ENCODE results near the gene DVL1. TPM values are rescaled to one million over a fixed set of nuclear protein-coding genes. Genes with fewer than 3 reads are reported as not detected.

DVL1 gene
- total RNA-seq, 1 experiment from 2014 or later = 83.9 TPM

DNA sequence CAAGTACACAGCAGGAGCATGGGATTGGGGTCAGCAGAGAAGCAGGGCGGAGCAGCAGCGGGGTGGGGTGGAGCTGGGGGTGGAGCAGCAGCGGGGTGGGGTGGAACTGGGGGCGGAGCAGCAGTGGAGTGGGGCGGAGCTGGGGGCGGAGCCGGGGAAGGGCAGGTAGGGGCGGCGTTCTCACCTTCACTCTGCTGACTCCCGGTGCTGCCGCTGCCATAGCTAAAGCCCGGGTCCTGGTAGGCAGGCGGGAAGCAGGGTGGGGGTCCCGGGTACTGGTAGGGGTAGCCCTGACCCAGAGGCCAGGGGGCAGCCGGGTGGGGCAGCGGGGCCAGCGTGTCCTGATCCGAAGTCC, 11.4 kb downstream of the DVL1 start:
- Mint-ChIP-seq H3K27me3 (ENCODE audit: unreplicated experiment) (no peaks in the 10 kb centered on the region), H3K4me3 (ENCODE audit: low read depth, unreplicated experiment) (no peak overlapping the region), H3K27ac (ENCODE audit: unreplicated experiment) (no peak overlapping the region), H3K4me1 (ENCODE audit: low read depth, unreplicated experiment) (peaks cover 4% of the 10 kb centered on the region), H3K9me3 (ENCODE audit: low read depth, unreplicated experiment) (no peaks in the 10 kb centered on the region), H3K36me3 (ENCODE audit: insufficient read depth, unreplicated experiment) (peaks cover 54% of the 10 kb centered on the region)
- CTCF ChIA-PET = no interaction called here
- no TSS peak for BruUV-seq (replicated peaks)
- intact Hi-C loops (cut with micrococcal nuclease; ENCODE audit: unreplicated experiment) = no loop called here
- TF ChIP-seq CTCF (IDR thresholded peaks at IDR 0.05; ENCODE audit: unreplicated experiment) = no peak
- no peak for DNase-seq

DNA sequence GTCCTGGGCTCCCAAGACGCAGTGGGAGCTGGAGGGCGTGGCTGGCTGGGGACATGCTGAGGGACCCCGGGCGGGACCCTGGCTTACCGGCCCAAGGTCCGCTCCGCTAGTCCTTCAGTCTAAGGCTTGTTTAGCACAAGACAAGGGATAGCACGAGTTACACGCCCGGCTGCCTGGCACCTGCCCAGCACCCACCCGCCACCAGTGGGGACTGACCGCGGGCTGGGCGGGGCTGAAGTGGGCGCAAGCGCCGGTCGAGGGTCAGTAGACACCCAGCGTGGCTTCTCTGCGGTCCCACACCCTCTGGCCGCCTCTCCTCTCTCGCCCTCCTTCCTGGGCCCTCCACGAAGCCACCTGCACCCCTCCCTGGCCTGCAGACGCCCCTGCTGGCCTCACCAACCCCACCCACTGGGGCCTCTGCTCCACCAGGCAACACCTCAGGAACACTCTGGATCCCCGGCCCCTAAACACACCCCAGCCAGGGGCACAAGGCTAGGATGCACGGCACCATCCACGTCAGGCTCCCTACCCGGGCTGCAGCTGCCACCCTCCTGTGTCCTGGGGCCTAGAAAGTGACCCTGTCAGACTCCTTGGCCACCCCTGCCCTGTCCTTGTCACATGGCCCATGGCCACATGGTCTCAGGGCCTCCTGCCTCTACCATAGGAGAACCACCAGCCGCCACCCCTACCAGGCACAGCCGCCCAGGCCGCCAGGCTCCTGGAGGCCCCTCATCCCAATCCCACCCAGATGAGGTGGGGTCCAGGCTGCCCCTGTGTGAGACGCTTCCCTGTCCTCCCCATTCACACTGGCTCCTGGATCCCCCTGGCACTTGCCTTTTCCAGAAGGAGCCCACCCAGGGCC, 12.1 kb downstream of the DVL1 start:
- no peak for TF ChIP-seq CTCF (IDR thresholded peaks at IDR 0.05; ENCODE audit: unreplicated experiment)
- Mint-ChIP-seq H3K27me3 (ENCODE audit: unreplicated experiment) (no peaks in the 10 kb centered on the region), H3K4me3 (ENCODE audit: low read depth, unreplicated experiment) (no peak overlapping the region), H3K9me3 (ENCODE audit: low read depth, unreplicated experiment) (no peaks in the 10 kb centered on the region), H3K27ac (ENCODE audit: unreplicated experiment) (no peak overlapping the region), H3K4me1 (ENCODE audit: low read depth, unreplicated experiment) (no peaks in the 10 kb centered on the region), H3K36me3 (ENCODE audit: insufficient read depth, unreplicated experiment) (peaks cover 60% of the 10 kb centered on the region)
- intact Hi-C loops (cut with micrococcal nuclease; ENCODE audit: unreplicated experiment) = no loop called here
- CTCF ChIA-PET = no interaction called here
- BruUV-seq (replicated peaks) = no TSS peak
- no peak for DNase-seq

DNA sequence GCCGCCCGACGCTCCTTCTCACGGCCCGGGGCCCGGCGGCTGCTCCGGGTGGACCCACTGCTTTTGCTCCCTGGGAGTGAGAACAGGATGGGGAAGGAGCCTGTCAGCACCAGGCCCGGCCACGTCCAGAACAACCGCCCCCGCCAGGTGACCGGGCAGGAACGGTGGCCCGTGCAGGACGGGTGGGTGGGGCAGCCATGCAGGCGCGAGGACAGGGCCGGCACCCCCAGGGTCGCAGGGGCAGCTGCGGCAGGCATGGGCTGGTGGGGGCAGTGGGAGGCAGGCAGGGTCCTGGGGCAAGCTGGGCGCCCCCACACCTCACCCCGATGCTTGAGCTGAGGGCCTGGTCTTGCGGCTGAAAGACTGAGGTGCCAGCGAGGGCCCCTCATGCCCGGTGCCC, 12.8 kb downstream of the DVL1 start:
- no peak overlapping the region for H3K4me3 Mint-ChIP-seq (ENCODE audit: low read depth, unreplicated experiment)
- BruUV-seq (replicated peaks) = no TSS peak
- CTCF ChIA-PET = interaction anchor here (0.5 kb wide), 1 partner anchor 63 kb away, joined by 3 read pairs; the partner anchor contains the start of gene UBE2J2
- no peaks in the 10 kb centered on the region for H3K27me3 Mint-ChIP-seq (ENCODE audit: unreplicated experiment)
- H3K9me3 Mint-ChIP-seq (ENCODE audit: low read depth, unreplicated experiment) = no peaks in the 10 kb centered on the region
- H3K4me1 Mint-ChIP-seq (ENCODE audit: low read depth, unreplicated experiment) = no peaks in the 10 kb centered on the region
- no peak overlapping the region for H3K27ac Mint-ChIP-seq (ENCODE audit: unreplicated experiment)
- no peak for TF ChIP-seq CTCF (IDR thresholded peaks at IDR 0.05; ENCODE audit: unreplicated experiment)
- H3K36me3 Mint-ChIP-seq (ENCODE audit: insufficient read depth, unreplicated experiment) = peaks cover 57% of the 10 kb centered on the region
- no peak for DNase-seq
- intact Hi-C loops (cut with micrococcal nuclease; ENCODE audit: unreplicated experiment) = no loop called here

- no TSS peak for BruUV-seq (replicated peaks)
- H3K9me3 Mint-ChIP-seq (ENCODE audit: low read depth, unreplicated experiment) = no peaks in the 10 kb centered on the region
- no peak for DNase-seq
Observed at GRCh38 chr1:1335792-1336248, 13.4 kb downstream of the DVL1 start.

More at GRCh38 chr1:1335792-1336248, 13.4 kb downstream of the DVL1 start:
- Mint-ChIP-seq H3K4me3 (ENCODE audit: low read depth, unreplicated experiment) (no peak overlapping the region), H3K36me3 (ENCODE audit: insufficient read depth, unreplicated experiment) (peaks cover 55% of the 10 kb centered on the region), H3K4me1 (ENCODE audit: low read depth, unreplicated experiment) (no peaks in the 10 kb centered on the region), H3K27ac (ENCODE audit: unreplicated experiment) (no peak overlapping the region), H3K27me3 (ENCODE audit: unreplicated experiment) (no peaks in the 10 kb centered on the region)
- CTCF ChIA-PET = no interaction called here
- TF ChIP-seq CTCF (IDR thresholded peaks at IDR 0.05; ENCODE audit: unreplicated experiment) = no peak
- intact Hi-C loops (cut with micrococcal nuclease; ENCODE audit: unreplicated experiment) = no loop called here
